Measurements from ENCODE around the gene CDRT4.

DNA sequence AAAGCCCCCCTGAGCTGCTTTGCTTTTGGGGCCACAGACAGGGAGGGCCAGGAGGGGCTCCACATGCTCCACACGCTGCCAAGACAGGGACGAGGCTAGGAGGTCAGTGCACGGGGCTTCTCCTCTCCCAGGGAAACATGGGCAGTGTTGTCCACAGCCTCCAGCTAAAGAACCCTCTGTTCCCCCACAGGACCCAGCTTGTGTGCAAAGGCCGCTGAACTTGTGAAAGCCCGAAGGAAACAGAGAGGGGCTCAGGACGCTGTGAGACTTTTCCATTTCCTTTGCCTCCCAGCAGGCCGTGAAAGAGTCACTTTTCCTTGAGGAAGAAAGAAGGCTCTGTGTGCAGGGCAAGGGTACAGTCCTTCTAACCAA, 9.7 kb downstream of the CDRT4 start:
- TF ChIP-seq, protein P1, sequence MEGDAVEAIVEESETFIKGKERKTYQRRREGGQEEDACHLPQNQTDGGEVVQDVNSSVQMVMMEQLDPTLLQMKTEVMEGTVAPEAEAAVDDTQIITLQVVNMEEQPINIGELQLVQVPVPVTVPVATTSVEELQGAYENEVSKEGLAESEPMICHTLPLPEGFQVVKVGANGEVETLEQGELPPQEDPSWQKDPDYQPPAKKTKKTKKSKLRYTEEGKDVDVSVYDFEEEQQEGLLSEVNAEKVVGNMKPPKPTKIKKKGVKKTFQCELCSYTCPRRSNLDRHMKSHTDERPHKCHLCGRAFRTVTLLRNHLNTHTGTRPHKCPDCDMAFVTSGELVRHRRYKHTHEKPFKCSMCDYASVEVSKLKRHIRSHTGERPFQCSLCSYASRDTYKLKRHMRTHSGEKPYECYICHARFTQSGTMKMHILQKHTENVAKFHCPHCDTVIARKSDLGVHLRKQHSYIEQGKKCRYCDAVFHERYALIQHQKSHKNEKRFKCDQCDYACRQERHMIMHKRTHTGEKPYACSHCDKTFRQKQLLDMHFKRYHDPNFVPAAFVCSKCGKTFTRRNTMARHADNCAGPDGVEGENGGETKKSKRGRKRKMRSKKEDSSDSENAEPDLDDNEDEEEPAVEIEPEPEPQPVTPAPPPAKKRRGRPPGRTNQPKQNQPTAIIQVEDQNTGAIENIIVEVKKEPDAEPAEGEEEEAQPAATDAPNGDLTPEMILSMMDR (IDR thresholded peaks at IDR 0.05): no peak
- TF ChIP-seq POLR2A (IDR thresholded peaks at IDR 0.05): no peak
